K562 (cell line): ENCODE measurements around the gene MCM5. TPM values are rescaled to one million over a fixed set of nuclear protein-coding genes. Genes with fewer than 3 reads are reported as not detected.

ENCODE experiments used
- BACH1 ChIP-seq: fragments of 200-800 bp; sonication (Bioruptor generic); IDR thresholded peaks from 2 replicates; pipeline ENCODE4 v1.6.1; 2016; ENCODE audit warnings: missing genetic modification characterization, missing compliant biosample characterization
- CBX1 ChIP-seq: sonication (generic); IDR thresholded peaks from 2 replicates; pipeline ENCODE4 v1.6.1; 2016; ENCODE audit warnings: antibody characterized with exemption, low read depth, mild to moderate bottlenecking
- CHCHD3 ChIP-seq: fragments of 250-450 bp; sonication (Bioruptor Pico); IDR thresholded peaks from 2 replicates; pipeline ENCODE4 v2.1.2; 2022; ENCODE audit warnings: mild to moderate bottlenecking
- CXXC5 ChIP-seq: fragments of 250-450 bp; sonication (Bioruptor Pico); IDR thresholded peaks from 2 replicates; pipeline ENCODE4 v1.8.0; 2022; ENCODE audit warnings: inconsistent platforms, mild to moderate bottlenecking, moderate library complexity
- DIDO1 ChIP-seq: fragments of 450-650 bp; IDR thresholded peaks from 2 replicates; pipeline ENCODE4 v1.6.1; 2016; ENCODE audit warnings: low read depth, missing biosample characterization, missing genetic modification characterization
- EP400 ChIP-seq: fragments of 450-650 bp; IDR thresholded peaks from 2 replicates; pipeline ENCODE4 v1.6.1; 2017; ENCODE audit warnings: antibody characterized with exemption, mild to moderate bottlenecking, moderate library complexity
- ERF ChIP-seq: fragments of 450-650 bp; formaldehyde crosslinking; IDR thresholded peaks from 2 replicates; pipeline ENCODE4 v1.4.0; 2020; ENCODE audit warnings: mild to moderate bottlenecking, mixed read lengths
- EZH2 ChIP-seq: IDR thresholded peaks from 2 replicates; pipeline ENCODE4 v1.6.1; 2012; ENCODE audit warnings: low read depth, mild to moderate bottlenecking, inconsistent platforms, low read length, borderline replicate concordance
- FIP1L1 ChIP-seq: fragments of 200-400 bp; formaldehyde crosslinking; IDR thresholded peaks from 2 replicates; pipeline ENCODE4 v1.6.1; 2018; ENCODE audit warnings: mild to moderate bottlenecking, low read depth, low read length; ENCODE audit not compliant: poor library complexity, severe bottlenecking
- HDAC2 ChIP-seq: fragments of 450-650 bp; IDR thresholded peaks from 2 replicates; pipeline ENCODE4 v1.6.1; 2016; ENCODE audit warnings: mild to moderate bottlenecking
- HDAC3 ChIP-seq: fragments of 450-650 bp; IDR thresholded peaks from 2 replicates; pipeline ENCODE4 v1.6.1; 2018; ENCODE audit warnings: borderline replicate concordance, mild to moderate bottlenecking, moderate library complexity; ENCODE audit not compliant: partially characterized antibody
- JUND ChIP-seq, 2 experiments: IDR thresholded peaks; 2 replicates in 1 of 2; 3 replicates in 1 of 2; pipeline ENCODE4 v1.6.1; 2011; ENCODE audit warnings: borderline replicate concordance in 2 of 2, low read depth in 2 of 2, low read length in 2 of 2, improper control_type of control experiment in 1 of 2, missing biosample characterization in 1 of 2, missing genetic modification characterization in 1 of 2, missing genetic modification reagents in 1 of 2
- KDM1A ChIP-seq, 2 experiments: fragments of 450-650 bp; IDR thresholded peaks; 2 replicates each; pipeline ENCODE4 v1.6.1; 2016; ENCODE audit warnings: mild to moderate bottlenecking in 2 of 2
- MAFF ChIP-seq: IDR thresholded peaks from 2 replicates; pipeline ENCODE4 v1.6.1; 2012; ENCODE audit warnings: low read length, improper control_type of control experiment
- MAFK ChIP-seq: IDR thresholded peaks from 2 replicates; pipeline ENCODE4 v1.6.1; 2011; ENCODE audit warnings: low read length, improper control_type of control experiment
- MYC ChIP-seq, 2 experiments: fragments of 250-450 bp in 1 of 2; sonication (Bioruptor Pico) in 1 of 2; IDR thresholded peaks; 2 replicates each; pipeline versions ENCODE4 v1.5.1 to v1.6.1; 2012 to 2021; ENCODE audit warnings: low read depth in 2 of 2, borderline replicate concordance in 1 of 2, improper control_type of control experiment in 1 of 2, low read length in 1 of 2, mild to moderate bottlenecking in 1 of 2, moderate library complexity in 1 of 2
- NFE2 ChIP-seq: IDR thresholded peaks from 2 replicates; pipeline ENCODE4 v1.6.1; 2014; ENCODE audit warnings: antibody characterized with exemption, low read depth
- TEAD4 ChIP-seq, 2 experiments: sonication (generic) in 1 of 2; formaldehyde crosslinking in 1 of 2; IDR thresholded peaks; 2 replicates each; pipeline versions ENCODE4 v1.6.1 to v1.8.0; 2012 to 2022; ENCODE audit warnings: borderline replicate concordance in 1 of 2, inconsistent platforms in 1 of 2, low read length in 1 of 2, mild to moderate bottlenecking in 1 of 2, missing genetic modification reagents in 1 of 2
- ZNF175 ChIP-seq: fragments of 200-800 bp; sonication (Bioruptor generic); IDR thresholded peaks from 2 replicates; pipeline ENCODE4 v1.6.1; 2016; ENCODE audit warnings: low read depth, mild to moderate bottlenecking, missing genetic modification characterization, missing compliant biosample characterization
- ZNF239 ChIP-seq: fragments of 250-450 bp; sonication (Bioruptor Pico); IDR thresholded peaks from 2 replicates; pipeline ENCODE4 v1.4.0; 2020; ENCODE audit warnings: mild to moderate bottlenecking
- ZNF316 ChIP-seq: fragments of 450-650 bp; IDR thresholded peaks from 2 replicates; pipeline ENCODE4 v1.6.1; 2016
- polyA plus RNA-seq, 8 experiments: library from polyadenylated mRNA; depleted of rRNA in 4 of 8; stranded (reverse) in 5 of 8; unstranded in 3 of 8; fragments of >200 nt; fragmentation: Nextera tagmentation in 2 of 8; fragmentation: Illumina TruSeq in 1 of 8; extraction: Ambion mirVana in 2 of 8; extraction: Trizol in 1 of 8; gene quantifications; 2 replicates each; pipeline versions ENCODE4 v1.2.1 to v1.2.3, GENCODE V29; 2011 to 2014; ENCODE audit warnings: inconsistent platforms in 1 of 8, missing spikeins in 1 of 8
- total RNA-seq, 7 experiments: library from RNA; depleted of rRNA in 6 of 7; stranded (reverse); fragments of >200 nt in 6 of 7; fragmentation: Illumina TruSeq in 2 of 7; extraction: Trizol in 2 of 7; gene quantifications; 2 replicates each; pipeline versions ENCODE4 v1.2.1 to v1.2.3, GENCODE V29; 2011 to 2021; ENCODE audit warnings: low replicate concordance in 1 of 7
- TF ChIP-seq, protein P1 (sequence below): sonication (generic); formaldehyde crosslinking; IDR thresholded peaks from 2 replicates; pipeline ENCODE4 v1.9.0; 2022; ENCODE audit warnings: mild to moderate bottlenecking, missing genetic modification reagents
- TF ChIP-seq, protein P2 (sequence below): sonication (generic); formaldehyde crosslinking; IDR thresholded peaks from 2 replicates; pipeline ENCODE4 v1.4.0; 2020; ENCODE audit warnings: mild to moderate bottlenecking, missing genetic modification reagents
- TF ChIP-seq, protein P3 (sequence below): sonication (generic); formaldehyde crosslinking; IDR thresholded peaks from 2 replicates; pipeline ENCODE4 v1.8.1; 2023; ENCODE audit warnings: mild to moderate bottlenecking, missing genetic modification reagents

MCM5 gene
- total and polyA plus RNA-seq, 9 of the 15 experiments (the other 6 are each of a cell fraction or from before 2014, with no cell fraction given), result 5.6 to 180 (median 66.1) TPM

DNA sequence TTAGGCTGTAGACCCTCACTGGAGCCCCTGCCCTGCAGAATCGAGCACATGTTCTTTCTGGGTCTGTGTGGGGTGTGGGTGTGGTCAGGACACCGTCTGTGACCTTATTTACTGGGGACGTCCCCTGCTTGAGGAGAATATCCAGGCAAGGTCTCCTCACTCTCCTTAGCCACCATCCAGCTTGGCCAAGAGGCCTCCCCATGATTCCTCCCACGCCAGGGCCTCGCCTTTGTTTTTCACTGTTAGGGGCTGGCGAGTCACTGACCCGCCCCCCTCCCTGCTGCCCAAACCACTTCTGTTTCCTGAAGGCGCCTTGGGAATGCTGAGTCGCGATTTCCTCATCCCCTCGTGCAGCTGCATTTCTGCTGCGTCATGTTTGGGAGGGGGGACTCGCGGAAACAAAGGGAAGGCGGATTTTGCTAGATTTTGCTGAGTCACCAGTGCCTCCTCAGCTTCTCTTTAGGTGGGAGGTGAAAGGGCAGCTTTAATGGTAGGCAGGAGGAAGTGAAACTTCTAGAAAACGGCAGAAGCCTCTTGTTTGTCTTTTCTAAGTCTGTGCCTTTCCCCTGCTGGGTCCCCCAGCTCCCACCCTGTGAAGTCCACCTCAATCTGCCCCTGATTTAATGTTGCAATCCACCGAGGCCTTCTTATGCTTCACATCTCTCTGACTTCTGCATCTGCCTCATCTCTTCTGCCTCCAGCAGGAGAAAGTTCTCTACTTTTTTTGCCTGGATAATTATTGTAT lies 23.0 kb upstream of the MCM5 start (continued):
- TF ChIP-seq NFE2 (peak; percentile 98), ERF (CRISPR knock-in tag) (no peak), MAFF (peak; percentile 100), FIP1L1 (no peak), TEAD4 (IDR thresholded peaks at IDR 0.05; ENCODE audit: low read length) (peak; percentile 58; the same call in 1 of the 2 replicates), TEAD4 (CRISPR knock-in tag; IDR thresholded peaks at IDR 0.05; ENCODE audit: borderline replicate concordance) (no peak), HDAC3 (peak; percentile 85), EZH2 (no peak), ZNF175 (CRISPR knock-in tag) (peak; percentile 63; the same call in 1 of the 2 replicates), MYC (IDR thresholded peaks at IDR 0.05; ENCODE audit: low read depth, low read length) (peak; percentile 97), MYC (CRISPR knock-in tag; IDR thresholded peaks at IDR 0.05; ENCODE audit: borderline replicate concordance, low read depth) (no peak), HDAC2 (peak; percentile 93), CBX1 (no peak), MAFK (peak; percentile 99), CXXC5 (peak; percentile 60), EP400 (peak; percentile 96), DIDO1 (no peak), ZNF316 (peak; percentile 100), ZNF239 (peak; percentile 37; the same call in 1 of the 2 replicates), JUND (IDR thresholded peaks at IDR 0.05; ENCODE audit: borderline replicate concordance, low read depth, low read length) (peak; percentile 88), JUND (tag; IDR thresholded peaks at IDR 0.05; ENCODE audit: borderline replicate concordance, low read depth, low read length) (peak; percentile 84; the same call in 2 of the 3 replicates), CHCHD3 (CRISPR knock-in tag) (no peak), KDM1A (IDR thresholded peaks at IDR 0.05) (peak; percentile 71 to 76), BACH1 (tag) (peak; percentile 100)
- TF ChIP-seq, protein P1, sequence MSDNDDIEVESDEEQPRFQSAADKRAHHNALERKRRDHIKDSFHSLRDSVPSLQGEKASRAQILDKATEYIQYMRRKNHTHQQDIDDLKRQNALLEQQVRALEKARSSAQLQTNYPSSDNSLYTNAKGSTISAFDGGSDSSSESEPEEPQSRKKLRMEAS, result peak; percentile 55
- TF ChIP-seq, protein P2, sequence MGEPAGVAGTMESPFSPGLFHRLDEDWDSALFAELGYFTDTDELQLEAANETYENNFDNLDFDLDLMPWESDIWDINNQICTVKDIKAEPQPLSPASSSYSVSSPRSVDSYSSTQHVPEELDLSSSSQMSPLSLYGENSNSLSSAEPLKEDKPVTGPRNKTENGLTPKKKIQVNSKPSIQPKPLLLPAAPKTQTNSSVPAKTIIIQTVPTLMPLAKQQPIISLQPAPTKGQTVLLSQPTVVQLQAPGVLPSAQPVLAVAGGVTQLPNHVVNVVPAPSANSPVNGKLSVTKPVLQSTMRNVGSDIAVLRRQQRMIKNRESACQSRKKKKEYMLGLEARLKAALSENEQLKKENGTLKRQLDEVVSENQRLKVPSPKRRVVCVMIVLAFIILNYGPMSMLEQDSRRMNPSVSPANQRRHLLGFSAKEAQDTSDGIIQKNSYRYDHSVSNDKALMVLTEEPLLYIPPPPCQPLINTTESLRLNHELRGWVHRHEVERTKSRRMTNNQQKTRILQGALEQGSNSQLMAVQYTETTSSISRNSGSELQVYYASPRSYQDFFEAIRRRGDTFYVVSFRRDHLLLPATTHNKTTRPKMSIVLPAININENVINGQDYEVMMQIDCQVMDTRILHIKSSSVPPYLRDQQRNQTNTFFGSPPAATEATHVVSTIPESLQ (CRISPR knock-in tag), result no peak
- TF ChIP-seq, protein P3, sequence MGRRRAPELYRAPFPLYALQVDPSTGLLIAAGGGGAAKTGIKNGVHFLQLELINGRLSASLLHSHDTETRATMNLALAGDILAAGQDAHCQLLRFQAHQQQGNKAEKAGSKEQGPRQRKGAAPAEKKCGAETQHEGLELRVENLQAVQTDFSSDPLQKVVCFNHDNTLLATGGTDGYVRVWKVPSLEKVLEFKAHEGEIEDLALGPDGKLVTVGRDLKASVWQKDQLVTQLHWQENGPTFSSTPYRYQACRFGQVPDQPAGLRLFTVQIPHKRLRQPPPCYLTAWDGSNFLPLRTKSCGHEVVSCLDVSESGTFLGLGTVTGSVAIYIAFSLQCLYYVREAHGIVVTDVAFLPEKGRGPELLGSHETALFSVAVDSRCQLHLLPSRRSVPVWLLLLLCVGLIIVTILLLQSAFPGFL (CRISPR knock-in tag), result no peak
